Adrenal gland (tissue), 5 donors: ENCODE results near the gene EPB41L2.

Experiments
- CTCF ChIP-seq, 6 experiments: fragments of 450-650 bp in 4 of 6; fragments of 200-600 bp in 2 of 6; sonication (generic) in 1 of 6; IDR thresholded peaks; 1 replicate in 5 of 6; 2 replicates in 1 of 6; pipeline versions ENCODE4 v1.5.1 to v1.8.0; 2016 to 2021; ENCODE audit warnings: antibody characterized with exemption in 6 of 6, mild to moderate bottlenecking in 2 of 6, moderate library complexity in 1 of 6
- POLR2A ChIP-seq, 2 donors: fragments of 450-650 bp; IDR thresholded peaks; one replicate each; pipeline ENCODE4 v1.6.1; 2017; ENCODE audit warnings: antibody characterized with exemption in 2 of 2, mild to moderate bottlenecking in 2 of 2, moderate library complexity in 1 of 2
- donor health status: DM: no; HTN: no; CAD: no.

- TF ChIP-seq POLR2A (IDR thresholded peaks at IDR 0.05) (no peak), CTCF (IDR thresholded peaks at IDR 0.05) (no peak)
Observed at GRCh38 chr6:131093334-131093733, 30.3 kb upstream of the EPB41L2 start.
